Coronary artery (tissue), 2 donors: ENCODE measurements around the gene THAP8.

Source experiments
- DNase-seq: peaks from one replicate; pipeline ENCODE4 v3.0.0-alpha.2; 2017; ENCODE audit warnings: low spot score
- H3K27ac ChIP-seq, 2 donors: fragments of 200-600 bp; sonication (generic); one replicate each; pipeline ENCODE4 v1.5.1; 2016 to 2019
- H3K4me3 ChIP-seq: fragments of 200-600 bp; sonication (generic); 2 replicates; pipeline ENCODE4 v1.5.1; 2016; ENCODE audit warnings: mild to moderate bottlenecking, moderate library complexity
- CTCF ChIP-seq: fragments of 200-600 bp; sonication (generic); IDR thresholded peaks from one replicate; pipeline ENCODE4 v1.5.1; 2019; ENCODE audit warnings: antibody characterized with exemption

The THAP8 gene

DNA sequence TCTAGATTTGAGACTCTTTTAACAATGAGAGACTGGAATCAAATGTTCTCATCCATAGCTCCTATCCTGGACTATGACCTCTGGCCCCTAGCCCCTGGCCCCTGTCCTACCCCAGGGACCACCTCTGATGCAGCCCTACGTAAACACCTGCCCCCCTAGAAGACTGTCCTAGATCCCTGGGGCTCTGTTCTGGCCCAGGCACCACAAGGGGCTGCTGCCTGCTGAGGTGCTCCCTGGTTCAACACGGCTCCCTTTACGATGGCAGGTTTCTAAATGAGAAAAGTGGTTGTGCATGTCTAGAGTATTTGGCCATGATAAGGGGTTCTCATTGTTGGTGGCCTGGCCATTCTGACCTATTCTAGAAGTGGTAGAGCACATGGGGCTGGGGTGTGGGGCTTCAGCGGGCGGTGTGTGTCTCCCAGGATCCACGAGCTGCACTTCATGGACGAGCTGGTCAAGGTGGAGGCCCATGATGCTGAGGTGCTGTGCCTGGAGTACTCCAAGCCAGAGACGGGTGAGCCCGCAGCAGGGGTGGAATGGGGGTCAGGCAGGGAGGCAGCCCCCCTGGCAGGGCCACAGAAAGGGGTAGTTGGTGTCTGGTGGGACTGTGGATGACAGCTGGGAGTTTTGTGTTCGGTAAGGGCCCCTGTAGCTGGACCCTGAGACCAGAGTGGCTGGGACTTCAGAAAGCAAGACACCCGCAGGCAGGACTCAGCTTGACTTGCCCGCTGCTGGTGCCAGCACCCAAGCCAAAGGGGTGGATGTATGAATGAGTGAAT lies 30.3 kb upstream of the THAP8 start:
- no peak for DNase-seq
- H3K4me3 ChIP-seq: no peak overlapping the region

GRCh38 chr19:36082916-36083315 lies 28.8 kb upstream of the THAP8 start:
- no peak overlapping the region for H3K27ac ChIP-seq
- TF ChIP-seq CTCF: no peak

More for the DNA sequence above, 30.3 kb upstream of the THAP8 start:
- H3K27ac ChIP-seq: no peak overlapping the region
- TF ChIP-seq CTCF: no peak

GRCh38 chr19:36081894-36082293 lies 27.8 kb upstream of the THAP8 start:
- TF ChIP-seq CTCF: no peak
- no peak overlapping the region for H3K4me3 ChIP-seq
- DNase-seq: no peak
- H3K27ac ChIP-seq: no peak overlapping the region

More at GRCh38 chr19:36082916-36083315, 28.8 kb upstream of the THAP8 start:
- DNase-seq: no peak
- H3K4me3 ChIP-seq: no peak overlapping the region

GRCh38 chr19:36081385-36081784 lies 27.3 kb upstream of the THAP8 start:
- no peak for DNase-seq
- H3K4me3 ChIP-seq: no peak overlapping the region
- H3K27ac ChIP-seq: no peak overlapping the region
- TF ChIP-seq CTCF: no peak

- Histone ChIP-seq H3K27ac (no peak overlapping the region), H3K4me3 (no peak overlapping the region)
- DNase-seq: no peak
- TF ChIP-seq CTCF: no peak
These were observed 25.4 kb upstream of the THAP8 start for GRCh38 chr19:36079389-36079945.

GRCh38 chr19:36073121-36073876 lies 19.2 kb upstream of the THAP8 start:
- no peak overlapping the region for H3K27ac ChIP-seq
- no peak for TF ChIP-seq CTCF
- H3K4me3 ChIP-seq: no peak overlapping the region
- DNase-seq: no peak
